ENCODE measurements around the gene SERINC2. TPM values are rescaled to one million over a fixed set of nuclear protein-coding genes. Genes with fewer than 3 reads are reported as not detected.

SERINC2 gene
- total and polyA plus RNA-seq, 10 of the 15 experiments (the other 5 are each of a cell fraction or from before 2014, with no cell fraction given), result 0.02 to 9.4 (median 0.50) TPM

DNA sequence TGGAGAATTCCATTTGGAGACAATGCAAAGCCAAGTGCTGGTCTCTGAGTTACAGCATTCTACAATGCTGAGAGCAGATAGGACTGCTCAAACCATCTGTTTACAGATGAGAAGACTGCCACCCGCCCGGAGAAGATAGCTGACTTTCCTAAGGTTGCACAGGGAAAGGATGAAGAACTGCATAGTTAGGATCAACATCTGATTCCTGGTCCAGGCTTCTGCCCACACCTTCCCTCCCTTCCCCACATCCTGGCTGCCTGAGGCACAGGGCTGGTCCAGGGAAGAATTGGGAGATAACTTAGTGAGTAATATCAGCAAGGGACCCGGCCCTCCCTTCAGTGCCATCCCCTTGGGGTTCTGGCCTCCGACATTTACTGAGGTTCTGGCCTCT, 2.0 kb downstream of the SERINC2 start:
- H3K4me1 ChIP-seq (ENCODE audit: control insufficient read depth, insufficient read depth, low read length), result peaks cover 5% of the 10 kb centered on the region; the same call in 1 of the 2 replicates
- no peaks in the 10 kb centered on the region for H3K9me3 ChIP-seq (replicated peaks; ENCODE audit: control insufficient read depth, insufficient read depth, low read length)
- ChIA-PET SMC1A (ENCODE audit: uncharacterized antibody, unreplicated experiment) (no interaction called here), RAD21 (ENCODE audit: unreplicated experiment) (no interaction called here), CTCF (interaction anchor here (0.7 to 1.5 kb wide), 2 partner anchors 20 to 134 kb away, joined by 3 to 4 read pairs; no protein-coding TSS in a partner anchor), POLR2A (interaction anchor here (0.6 kb wide), 1 partner anchor 364 kb away, joined by 3 read pairs; no protein-coding TSS in a partner anchor)
- intact Hi-C loops (cut with micrococcal nuclease; ENCODE audit: unreplicated experiment), result no loop called here
- H3K36me3 ChIP-seq (ENCODE audit: control insufficient read depth in 2 of 2, insufficient read depth in 2 of 2, low read length in 1 of 2), result no peaks in the 10 kb centered on the region
- in situ Hi-C loops (cut with MboI), result no loop called here
- H2AFZ ChIP-seq (ENCODE audit: control insufficient read depth, low read depth, low read length), result no peak overlapping the region
- 74% methylated on average over 4 of the region's 4 CpGs for whole genome bisulfite sequencing (ENCODE audit: insufficient coverage, insufficient replicate concordance, low lambda C conversion rate, missing lambda C conversion rate)
- H3K27me3 ChIP-seq (replicated peaks in 1 of 2; ENCODE audit: control insufficient read depth in 2 of 2, insufficient read depth in 2 of 2, low read length in 1 of 2), result peaks cover 2 to 10% of the 10 kb centered on the region in 2 experiments; a peak in 3 of 4 replicates
- H3K9ac ChIP-seq (ENCODE audit: control insufficient read depth, insufficient read depth, low read length), result no peak overlapping the region
- no peak for FAIRE-seq
- no peaks in the 10 kb centered on the region for H3K79me2 ChIP-seq (ENCODE audit: control insufficient read depth, insufficient read depth, low read length)
- no peak for TF ChIP-seq BMI1 (IDR thresholded peaks at IDR 0.05; ENCODE audit: borderline replicate concordance)
- TF ChIP-seq GABPA (IDR thresholded peaks at IDR 0.05; ENCODE audit: low read depth), result no peak
- no peak for TF ChIP-seq ZNF622 (IDR thresholded peaks at IDR 0.05)
- TF ChIP-seq CEBPZ (IDR thresholded peaks at IDR 0.05; ENCODE audit: low read depth, low read length), result no peak
- no peak for TF ChIP-seq ZNF24 (IDR thresholded peaks at IDR 0.05)
- no peak for TF ChIP-seq CBX5 (IDR thresholded peaks at IDR 0.05; ENCODE audit: low read depth)
- no peak for TF ChIP-seq SMARCA5 (IDR thresholded peaks at IDR 0.05)
- TF ChIP-seq CBX3 (IDR thresholded peaks at IDR 0.05; ENCODE audit: borderline replicate concordance, low read depth), result no peak
- TF ChIP-seq ZZZ3 (IDR thresholded peaks at IDR 0.05; ENCODE audit: control insufficient read depth, insufficient read length, low read depth), result no peak
- no peak for TF ChIP-seq CREB1 (IDR thresholded peaks at IDR 0.05; ENCODE audit: low read depth)
- no peak for TF ChIP-seq ZNF217 (IDR thresholded peaks at IDR 0.05)
- no peak for TF ChIP-seq CREM (IDR thresholded peaks at IDR 0.05; ENCODE audit: low read depth)
- TF ChIP-seq FOXM1 (IDR thresholded peaks at IDR 0.05; ENCODE audit: low read depth, low read length), result no peak
- no peak for TF ChIP-seq TCF7 (IDR thresholded peaks at IDR 0.05; ENCODE audit: borderline replicate concordance)
- no peak for TF ChIP-seq MEF2B (IDR thresholded peaks at IDR 0.05; ENCODE audit: partially characterized antibody, poor library complexity, severe bottlenecking)
- TF ChIP-seq LARP7 (IDR thresholded peaks at IDR 0.05), result no peak
- TF ChIP-seq NR2F1 (conservative IDR thresholded peaks at IDR 0.05), result no peak
- no peak for TF ChIP-seq E4F1 (IDR thresholded peaks at IDR 0.05; ENCODE audit: borderline replicate concordance, partially characterized antibody)
- ATAC-seq, result no peak
- H3K4me3 ChIP-seq, result no peak overlapping the region
- no peaks in the 10 kb centered on the region for H4K20me1 ChIP-seq (ENCODE audit: control insufficient read depth, insufficient read depth)
- H3K27ac ChIP-seq (ENCODE audit: control insufficient read depth, insufficient read depth), result no peak overlapping the region
- DNase-seq (ENCODE audit: low read depth, low spot score), result no peak
- no TSS peak for BruUV-seq (replicated peaks)
- H3K4me2 ChIP-seq (ENCODE audit: control insufficient read depth, insufficient read depth), result no peak overlapping the region
